HepG2 (cell line): ENCODE data around the gene TDRD9. TPM values are rescaled to one million over a fixed set of nuclear protein-coding genes. Genes with fewer than 3 reads are reported as not detected.
A peak's percentile ranks its signal among the peaks of the same experiment; 100 is the strongest.

Source experiments
- ATAC-seq: fragments of 200-7000 bp; cut with Tn5 transposase; 3 replicates; pipeline ENCODE4 v1.9.1; 2020; ENCODE audit warnings: mild to moderate bottlenecking, moderate library complexity
- BruUV-seq: library from RNA; stranded (reverse); fragments of 400-500 nt; replicated peaks from 2 replicates; lab custom pipeline; 2021; lab: Mats Ljungman, UMichigan
- CTCF ChIA-PET: fragments of 300-600 bp; formaldehyde crosslinking; extraction: SDS; loops from one replicate; lab custom pipeline; 2021; ENCODE audit warnings: low total read pairs, inconsistent platforms, low intra/inter-chr PET ratio; lab: Yijun Ruan, JAX
- POLR2A ChIA-PET: fragments of 350-600 bp; sonication (Branson Sonifier 250); formaldehyde crosslinking; loops from one replicate; lab custom pipeline; 2020; ENCODE audit warnings: antibody characterized with exemption, inconsistent platforms; lab: Yijun Ruan, JAX
- DNase-seq: peaks from one replicate; pipeline ENCODE4 v3.0.0-alpha.2; 2015; ENCODE audit warnings: low spot score
- FAIRE-seq: peaks from 3 replicates; lab custom pipeline; 2011; peaks lifted over from hg19 to GRCh38; lab: Jason Lieb, UNC
- H2AFZ ChIP-seq: one replicate; pipeline ENCODE4 v1.6.1; 2011; ENCODE audit warnings: low read length, inconsistent platforms
- H3K27ac ChIP-seq: fragments of 300-600 bp; 3 replicates; pipeline ENCODE4 v1.8.0; 2011; ENCODE audit warnings: mixed run types, mild to moderate bottlenecking, mixed read lengths, low read length, inconsistent platforms; ENCODE audit not compliant: insufficient read depth; ENCODE audit errors: extremely low read length
- H3K27me3 ChIP-seq, 2 experiments: fragments of 200-600 bp in 1 of 2; 2 replicates in 1 of 2; 3 replicates in 1 of 2; pipeline versions ENCODE4 v1.6.0 to v1.8.0; 2011; ENCODE audit warnings: low read length in 2 of 2, mild to moderate bottlenecking in 2 of 2, moderate library complexity in 2 of 2, inconsistent platforms in 1 of 2; ENCODE audit not compliant: insufficient read depth in 2 of 2, control insufficient read depth in 1 of 2
- H3K36me3 ChIP-seq, 2 experiments: fragments of 200-600 bp in 1 of 2; replicated peaks in 1 of 2; 2 replicates in 1 of 2; 3 replicates in 1 of 2; pipeline versions ENCODE4 v1.5.1 to v1.8.0; 2011; ENCODE audit warnings: low read length in 2 of 2, inconsistent platforms in 1 of 2; ENCODE audit not compliant: insufficient read depth in 2 of 2, control insufficient read depth in 1 of 2
- H3K4me1 ChIP-seq: 2 replicates; pipeline ENCODE4 v1.5.1; 2012; ENCODE audit warnings: low read length, inconsistent platforms; ENCODE audit not compliant: insufficient read depth
- H3K4me2 ChIP-seq: 2 replicates; pipeline ENCODE4 v1.6.0; 2011; ENCODE audit warnings: low read depth, low read length, inconsistent platforms
- H3K4me3 ChIP-seq, 3 experiments: fragments of 200-600 bp in 1 of 3; sonication (generic), shearing (Covaris generic) in 1 of 3; replicated peaks in 1 of 3; 2 replicates each; pipeline ENCODE4 v1.5.1; 2011 to 2016; ENCODE audit warnings: low read length in 3 of 3, inconsistent platforms in 2 of 3, low read depth in 2 of 3, mild to moderate bottlenecking in 2 of 3, control low read depth in 1 of 3, mixed read lengths in 1 of 3; ENCODE audit not compliant: insufficient read depth in 1 of 3
- H3K79me2 ChIP-seq: one replicate; pipeline ENCODE4 v1.6.1; 2011; ENCODE audit warnings: low read length, inconsistent platforms; ENCODE audit not compliant: insufficient read depth
- H3K9ac ChIP-seq: 2 replicates; pipeline ENCODE4 v1.6.0; 2011; ENCODE audit warnings: mild to moderate bottlenecking, low read depth, low read length, inconsistent platforms; ENCODE audit not compliant: insufficient read depth
- H3K9me3 ChIP-seq: 2 replicates; pipeline ENCODE4 v1.5.1; 2012; ENCODE audit warnings: mild to moderate bottlenecking, low read length
- H4K20me1 ChIP-seq: 2 replicates; pipeline ENCODE4 v1.6.0; 2011; ENCODE audit warnings: inconsistent platforms, mild to moderate bottlenecking, low read length, moderate library complexity; ENCODE audit not compliant: insufficient read depth
- ASH2L ChIP-seq: fragments of 300-600, 200-600 bp; sonication (generic); IDR thresholded peaks from 2 replicates; pipeline ENCODE4 v1.7.0; 2017; ENCODE audit warnings: low read depth, mild to moderate bottlenecking, moderate library complexity, mixed read lengths, low read length; ENCODE audit not compliant: insufficient read length
- FOXP1 ChIP-seq, 2 experiments: fragments of 450-650 bp in 1 of 2; IDR thresholded peaks; 2 replicates each; pipeline ENCODE4 v1.6.1; 2017 to 2018; ENCODE audit warnings: antibody characterized with exemption in 1 of 2
- HNRNPL ChIP-seq: fragments of 200-400 bp; formaldehyde crosslinking; IDR thresholded peaks from 2 replicates; pipeline ENCODE4 v1.6.1; 2017; ENCODE audit warnings: mild to moderate bottlenecking, low read depth, low read length
- MLLT10 ChIP-seq: sonication (generic); formaldehyde crosslinking; IDR thresholded peaks from 2 replicates; pipeline ENCODE4 v1.4.0; 2020; ENCODE audit warnings: missing genetic modification reagents
- NR2F2 ChIP-seq: IDR thresholded peaks from 2 replicates; pipeline ENCODE4 v1.6.1; 2012; ENCODE audit warnings: low read depth, inconsistent platforms, borderline replicate concordance
- NR2F6 ChIP-seq, 2 experiments: IDR thresholded peaks; 2 replicates each; pipeline ENCODE4 v1.6.1; 2016; ENCODE audit warnings: antibody characterized with exemption in 1 of 2, mild to moderate bottlenecking in 1 of 2
- PATZ1 ChIP-seq: sonication (generic); formaldehyde crosslinking; IDR thresholded peaks from 2 replicates; pipeline ENCODE4 v1.4.0; 2020; ENCODE audit warnings: missing genetic modification reagents
- RARA ChIP-seq: IDR thresholded peaks from 2 replicates; pipeline ENCODE4 v1.6.1; 2016; ENCODE audit warnings: missing genetic modification reagents, missing compliant biosample characterization
- RXRA ChIP-seq: sonication (generic); formaldehyde crosslinking; IDR thresholded peaks from 2 replicates; pipeline ENCODE4 v1.5.1; 2020; ENCODE audit warnings: missing genetic modification reagents
- TOE1 ChIP-seq: sonication (generic); formaldehyde crosslinking; IDR thresholded peaks from 2 replicates; pipeline ENCODE4 v1.4.0; 2020; ENCODE audit warnings: mild to moderate bottlenecking, missing genetic modification reagents
- ZBTB46 ChIP-seq: sonication (generic); formaldehyde crosslinking; IDR thresholded peaks from 2 replicates; pipeline ENCODE4 v1.4.0; 2020; ENCODE audit warnings: mild to moderate bottlenecking, missing genetic modification reagents, borderline replicate concordance
- ZKSCAN5 ChIP-seq: sonication (generic); formaldehyde crosslinking; IDR thresholded peaks from 2 replicates; pipeline ENCODE4 v1.5.1; 2020; ENCODE audit warnings: mild to moderate bottlenecking, missing genetic modification reagents
- ZNF136 ChIP-seq: sonication (generic); formaldehyde crosslinking; IDR thresholded peaks from 2 replicates; pipeline ENCODE4 v1.8.1; 2022; ENCODE audit warnings: low read depth, mild to moderate bottlenecking, moderate library complexity, missing genetic modification reagents
- ZNF292 ChIP-seq: sonication (generic); formaldehyde crosslinking; IDR thresholded peaks from 2 replicates; pipeline ENCODE4 v1.8.1; 2022; ENCODE audit warnings: mild to moderate bottlenecking, low read depth, missing genetic modification reagents, borderline replicate concordance
- ZNF687 ChIP-seq: sonication (generic); formaldehyde crosslinking; IDR thresholded peaks from 2 replicates; pipeline ENCODE4 v1.5.1; 2020; ENCODE audit warnings: mild to moderate bottlenecking, missing genetic modification reagents, moderate library complexity
- WGBS: methylation state at CpG from one replicate; pipeline ENCODE4 v1.1.6; 2017; ENCODE audit warnings: low lambda C conversion rate; 5-methylcytosine and 5-hydroxymethylcytosine counted together
- in situ Hi-C: cut with HindIII; loops from 2 replicates; pipeline ENCODE4 v1.10.0; 2017; ENCODE audit warnings: low pct_unique_long_range_greater_than_20kb; ENCODE audit not compliant: extremely low pct_ligation_motif_present
- intact Hi-C: fragments of 100-400 bp; cut with micrococcal nuclease; formaldehyde crosslinking; loops from one replicate; pipeline ENCODE4 v1.10.0; 2022; ENCODE audit not compliant: unreplicated experiment
- polyA plus RNA-seq, 8 experiments: library from polyadenylated mRNA; depleted of rRNA in 3 of 8; stranded (reverse) in 7 of 8; unstranded in 1 of 8; fragments of >200 nt; fragmentation: Illumina TruSeq in 4 of 8; extraction: Trizol in 4 of 8; gene quantifications; 2 replicates each; pipeline versions ENCODE4 v1.2.1 to v1.2.3, GENCODE V29; 2011 to 2016; ENCODE audit warnings: low read depth in 4 of 8, missing spikeins in 1 of 8, mixed read lengths in 1 of 8; ENCODE audit not compliant: insufficient read depth in 1 of 8
- total RNA-seq, 5 experiments: library from RNA; depleted of rRNA; stranded (reverse); fragments of >200 nt; fragmentation: Illumina TruSeq; extraction: Trizol; gene quantifications; 2 replicates each; pipeline ENCODE4 v1.2.3, GENCODE V29; 2016; ENCODE audit warnings: low read depth in 1 of 5

The TDRD9 gene
- total and polyA plus RNA-seq, 2 of the 13 experiments (the other 11 are each of a cell fraction or from before 2014, with no cell fraction given), result not detected

GRCh38 chr14:104087981-104088850, 160.0 kb downstream of the TDRD9 start:
- peaks cover 17% of the 10 kb centered on the region for H3K4me1 ChIP-seq
- intact Hi-C loops (no loop called here), in situ Hi-C loops (no loop called here)
- H3K27ac ChIP-seq, result no peak overlapping the region
- H3K4me2 ChIP-seq, result peak overlapping the region; percentile 37; the same call in 1 of the 2 replicates
- no peaks in the 10 kb centered on the region for H3K79me2 ChIP-seq
- WGBS, result 0% methylated on average over 2 of the region's 23 CpGs
- no peaks in the 10 kb centered on the region for H3K9me3 ChIP-seq
- H4K20me1 ChIP-seq, result no peaks in the 10 kb centered on the region
- CTCF ChIA-PET, result no interaction called here
- H3K36me3 ChIP-seq, result no peaks in the 10 kb centered on the region
- DNase-seq (peak; percentile 17), FAIRE-seq (no peak), ATAC-seq (peak; percentile 52)
- H3K9ac ChIP-seq, result no peak overlapping the region
- no peak overlapping the region; a peak in 1 of 6 replicates for H3K4me3 ChIP-seq
- POLR2A ChIA-PET, result no interaction called here
- H2AFZ ChIP-seq, result no peak overlapping the region
- H3K27me3 ChIP-seq, result peaks cover 3 to 34% of the 10 kb centered on the region in 2 experiments
- BruUV-seq, result no TSS peak
- TF ChIP-seq NR2F2 (peak; percentile 68; the same call in 1 of the 2 replicates), RXRA (CRISPR knock-in tag) (0 out of 2 replicates have a peak, but pooled peaks have one; percentile 43), HNRNPL (0 out of 2 replicates have a peak, but pooled peaks have one; percentile 36), MLLT10 (CRISPR knock-in tag) (no peak), FOXP1 (IDR thresholded peaks at IDR 0.05) (no peak), FOXP1 (CRISPR knock-in tag; IDR thresholded peaks at IDR 0.05) (0 out of 2 replicates have a peak, but pooled peaks have one; percentile 11), ZNF687 (peak; percentile 36), ZKSCAN5 (peak; percentile 62; the same call in 1 of the 2 replicates), RARA (CRISPR knock-in tag) (peak; percentile 45; the same call in 1 of the 2 replicates), TOE1 (CRISPR knock-in tag) (no peak), PATZ1 (CRISPR knock-in tag) (0 out of 2 replicates have a peak, but pooled peaks have one; percentile 42), NR2F6 (IDR thresholded peaks at IDR 0.05) (peak; percentile 66), NR2F6 (CRISPR knock-in tag; IDR thresholded peaks at IDR 0.05) (peak; percentile 53; the same call in 1 of the 2 replicates), ASH2L (no peak), ZBTB46 (CRISPR knock-in tag) (no peak), ZNF292 (CRISPR knock-in tag) (0 out of 2 replicates have a peak, but pooled peaks have one; percentile 26), ZNF136 (CRISPR knock-in tag) (no peak)
